Spleen (tissue), 11 donors: ENCODE results near the gene DECR2. TPM values are rescaled to one million over a fixed set of nuclear protein-coding genes. Genes with fewer than 3 reads are reported as not detected.

ENCODE experiments used
- DNase-seq: peaks from one replicate; pipeline ENCODE4 v3.0.0-alpha.2; 2020
- H3K27ac ChIP-seq, 8 donors: fragments of 200-600 bp; sonication (generic) in 7 of 8; 1 replicate in 4 of 8; 2 replicates in 4 of 8; pipeline versions ENCODE4 v1.5.0 to v1.8.0; 2016 to 2021; ENCODE audit warnings: inconsistent platforms in 4 of 8, mild to moderate bottlenecking in 4 of 8, moderate library complexity in 1 of 8
- H3K27me3 ChIP-seq, 7 donors: fragments of 200-600 bp; sonication (generic) in 6 of 7; replicated peaks in 1 of 7; 1 replicate in 4 of 7; 2 replicates in 3 of 7; pipeline versions ENCODE4 v1.5.0 to v1.8.0; 2016 to 2021; ENCODE audit warnings: inconsistent platforms in 3 of 7, mild to moderate bottlenecking in 1 of 7
- H3K36me3 ChIP-seq, 6 donors: fragments of 200-600 bp; sonication (generic) in 5 of 6; 1 replicate in 4 of 6; 2 replicates in 2 of 6; pipeline versions ENCODE4 v1.5.0 to v1.8.0; 2016 to 2021; ENCODE audit warnings: inconsistent platforms in 2 of 6
- H3K4me1 ChIP-seq, 6 donors: fragments of 200-600 bp; sonication (generic) in 5 of 6; 1 replicate in 3 of 6; 2 replicates in 3 of 6; pipeline versions ENCODE4 v1.5.0 to v1.8.0; 2016 to 2021; ENCODE audit warnings: inconsistent platforms in 3 of 6
- H3K4me3 ChIP-seq, 8 donors: fragments of 200-600 bp; sonication (generic) in 7 of 8; 1 replicate in 4 of 8; 2 replicates in 4 of 8; pipeline versions ENCODE4 v1.5.0 to v1.8.0; 2016 to 2021; ENCODE audit warnings: inconsistent platforms in 4 of 8, mild to moderate bottlenecking in 4 of 8, moderate library complexity in 2 of 8
- H3K9me3 ChIP-seq, 8 donors: fragments of 200-600 bp; sonication (generic) in 7 of 8; 1 replicate in 4 of 8; 2 replicates in 4 of 8; pipeline versions ENCODE4 v1.5.0 to v1.8.0; 2016 to 2021; ENCODE audit warnings: inconsistent platforms in 4 of 8
- CTCF ChIP-seq, 11 experiments: fragments of 200-600 bp in 7 of 11; fragments of 450-650 bp in 4 of 11; sonication (generic) in 4 of 11; IDR thresholded peaks in 8 of 11; conservative IDR thresholded peaks in 3 of 11; 1 replicate in 7 of 11; 2 replicates in 4 of 11; pipeline versions ENCODE4 v1.4.0 to v1.8.0; 2016 to 2021; ENCODE audit warnings: antibody characterized with exemption in 11 of 11, inconsistent platforms in 4 of 11, mild to moderate bottlenecking in 1 of 11
- POLR2A ChIP-seq, 3 donors: fragments of 450-650 bp; IDR thresholded peaks; one replicate each; pipeline ENCODE4 v1.5.1; 2017; ENCODE audit warnings: antibody characterized with exemption in 3 of 3, mild to moderate bottlenecking in 1 of 3
- POLR2AphosphoS5 ChIP-seq, 3 donors: sonication (generic); formaldehyde crosslinking; IDR thresholded peaks; one replicate each; pipeline ENCODE4 v1.5.1; 2017; ENCODE audit warnings: antibody characterized with exemption in 3 of 3
- WGBS, 5 donors: extraction: QIAGEN DNeasy Blood & Tissue Kit in 3 of 5; methylation state at CpG; one replicate each; pipeline versions ENCODE4 v1.1.5 to v1.1.7; 2013 to 2018; 5-methylcytosine and 5-hydroxymethylcytosine counted together
- intact Hi-C: fragments of 100-400 bp; cut with DNase I; formaldehyde crosslinking; loops from one replicate; pipeline ENCODE4 v1.15.0; 2023; ENCODE audit warnings: low total_unique reads
- polyA plus RNA-seq, 3 donors: library from polyadenylated mRNA; stranded (reverse); fragments of 200-250 nt; gene quantifications; one replicate each; pipeline ENCODE4 v1.2.1, GENCODE V29; 2013
- total RNA-seq, 7 donors: library from RNA; depleted of rRNA in 3 of 7; stranded (reverse); fragments of >200 nt in 3 of 7; fragmentation: NEBNext Ultra II Directional in 4 of 7; extraction: Animal tissue kit (Norgen Biotek cat#: 25700) in 4 of 7; gene quantifications; one replicate each; pipeline versions ENCODE4 v1.1.0 to v1.2.1, GENCODE V29; 2016 to 2021
- donor health status: healthy with polysubstance abuse.
- donor health status: DM: no; HTN: no; CAD: no; lungs with moderate emphysema.
- donor health status: DM: no; HTN: no; CAD: no.
- donor health status: Bipolar disorder and iron deficiency.
- donor health status: healthy.
- donor health status: DM: no; HTN: no; CAD: no.
- donor health status: DM: yes; HTN: yes; CAD: no.

Gene DECR2
- total and polyA plus RNA-seq, 10 donors = 8.9 to 19.5 (median 12.0) TPM

- Histone ChIP-seq H3K4me3 (peak overlapping the region; percentile 32 to 89 (median 56)), H3K27me3 (no peaks in the 10 kb centered on the region), H3K36me3 (peaks cover 0 to 8% (median 0%) of the 10 kb centered on the region in 6 donors), H3K27ac (peak overlapping the region in 7 of 8 donors; percentile 4 to 98 (median 80)), H3K4me1 (peaks cover 3 to 63% (median 35%) of the 10 kb centered on the region in 6 donors), H3K9me3 (peaks cover 0 to 6% (median 0%) of the 10 kb centered on the region in 8 donors)
- 1 to 3% (median 3%) methylated on average over 17 to 22 of the region's 22 CpGs for WGBS, 5 donors
- no peak for DNase-seq
- intact Hi-C loops = no loop called here
- TF ChIP-seq POLR2A (IDR thresholded peaks at IDR 0.05) (no peak), CTCF (IDR thresholded peaks at IDR 0.05 in 8 of 11, conservative IDR thresholded peaks at IDR 0.05 in 3 of 11) (no peak), POLR2AphosphoS5 (IDR thresholded peaks at IDR 0.05) (peak in 2 of 3 donors; percentile 19 to 24)
These were observed 5.1 kb upstream of the DECR2 start for GRCh38 chr16:396605-397004.

- WGBS, 5 donors = 0 to 1% (median 0%) methylated on average over 23 to 75 of the region's 75 CpGs; no CpG with 5 or more reads in 1 of the 5 donors
- peak within 1 kb of the TSS; percentile 43 to 89 (median 56) for H3K4me3 ChIP-seq
- DNase-seq = peak; percentile 87
- intact Hi-C loops = no loop called here
- H3K27ac ChIP-seq = peak within 1 kb of the TSS; percentile 66 to 98 (median 78)
- peaks cover 5 to 60% (median 37%) of the 10 kb centered on the region in 6 donors for H3K4me1 ChIP-seq
- peaks cover 0 to under 1% (median 0%) of the 10 kb centered on the region in 8 donors for H3K9me3 ChIP-seq
- no peak for TF ChIP-seq POLR2A (IDR thresholded peaks at IDR 0.05)
- TF ChIP-seq CTCF (IDR thresholded peaks at IDR 0.05 in 8 of 11, conservative IDR thresholded peaks at IDR 0.05 in 3 of 11) = no peak
- peak in 1 of 3 donors; percentile 43 for TF ChIP-seq POLR2AphosphoS5 (IDR thresholded peaks at IDR 0.05)
- H3K27me3 ChIP-seq = no peaks in the 10 kb centered on the region
- peaks cover 0 to 8% (median 0%) of the 10 kb centered on the region in 6 donors for H3K36me3 ChIP-seq
These were observed 4.5 kb upstream of the DECR2 start, which contains the start of gene NME4 for GRCh38 chr16:397135-397661. Gene NME4 (plus strand): TSS chr16:397199. CDS start chr16:397223, 24 bp downstream.

- TF ChIP-seq CTCF (IDR thresholded peaks at IDR 0.05 in 8 of 11, conservative IDR thresholded peaks at IDR 0.05 in 3 of 11) (peak in 7 of 11 experiments; percentile 22 to 56 (median 45)), POLR2A (IDR thresholded peaks at IDR 0.05) (no peak), POLR2AphosphoS5 (IDR thresholded peaks at IDR 0.05) (peak in 2 of 3 donors; percentile 47 to 58)
- H3K9me3 ChIP-seq = no peaks in the 10 kb centered on the region
- H3K4me3 ChIP-seq = peak overlapping the region in 4 of 8 donors; percentile 58 to 89 (median 66)
- H3K27ac ChIP-seq = peak overlapping the region in 6 of 8 donors; percentile 49 to 98 (median 78)
- peaks cover 0 to 8% (median 0%) of the 10 kb centered on the region in 6 donors for H3K36me3 ChIP-seq
- intact Hi-C loops = no loop called here
- peaks cover 6 to 65% (median 41%) of the 10 kb centered on the region in 6 donors for H3K4me1 ChIP-seq
- H3K27me3 ChIP-seq = no peaks in the 10 kb centered on the region
- WGBS, 5 donors = 32 to 57% (median 39%) methylated on average over 14 to 29 of the region's 29 CpGs
- peak; percentile 88 for DNase-seq
These were observed 3.9 kb upstream of the DECR2 start for GRCh38 chr16:397736-398332.
